K562 (cell line): ENCODE data around the gene ANP32B. TPM values are rescaled to one million over a fixed set of nuclear protein-coding genes. Genes with fewer than 3 reads are reported as not detected.

Experiments
- BRD9 ChIP-seq: fragments of 450-650 bp; IDR thresholded peaks from 2 replicates; pipeline ENCODE4 v1.6.1; 2018; ENCODE audit warnings: low read depth; ENCODE audit not compliant: partially characterized antibody
- DMBX1 ChIP-seq: fragments of 250-450 bp; sonication (Bioruptor Pico); IDR thresholded peaks from 2 replicates; pipeline ENCODE4 v1.8.0; 2022; ENCODE audit warnings: inconsistent platforms, mild to moderate bottlenecking, moderate library complexity, borderline replicate concordance
- NELFE ChIP-seq: IDR thresholded peaks from 2 replicates; pipeline ENCODE4 v1.6.1; 2011; ENCODE audit warnings: mild to moderate bottlenecking; ENCODE audit not compliant: insufficient read depth, insufficient read length
- RFX5 ChIP-seq: IDR thresholded peaks from 2 replicates; pipeline ENCODE4 v1.6.1; 2011; ENCODE audit warnings: low read depth, mild to moderate bottlenecking, improper control_type of control experiment, low read length
- THRAP3 ChIP-seq: fragments of 450-650 bp; IDR thresholded peaks from 2 replicates; pipeline ENCODE4 v1.6.1; 2016; ENCODE audit warnings: mild to moderate bottlenecking, inconsistent platforms, borderline replicate concordance
- TOE1 ChIP-seq, 2 experiments: fragments of 450-650 bp in 1 of 2; sonication (generic) in 1 of 2; formaldehyde crosslinking in 1 of 2; IDR thresholded peaks; 2 replicates each; pipeline versions ENCODE4 v1.7.1 to v1.8.0; 2016 to 2022; ENCODE audit warnings: borderline replicate concordance in 2 of 2, mild to moderate bottlenecking in 2 of 2, antibody characterized with exemption in 1 of 2, inconsistent platforms in 1 of 2, low read depth in 1 of 2, missing genetic modification reagents in 1 of 2, moderate library complexity in 1 of 2
- ZNF274 ChIP-seq: IDR thresholded peaks from 2 replicates; pipeline ENCODE4 v1.6.1; 2011; ENCODE audit warnings: low read depth, mild to moderate bottlenecking, low read length, moderate library complexity, borderline replicate concordance
- polyA plus RNA-seq, 8 experiments: library from polyadenylated mRNA; depleted of rRNA in 4 of 8; stranded (reverse) in 5 of 8; unstranded in 3 of 8; fragments of >200 nt; fragmentation: Nextera tagmentation in 2 of 8; fragmentation: Illumina TruSeq in 1 of 8; extraction: Ambion mirVana in 2 of 8; extraction: Trizol in 1 of 8; gene quantifications; 2 replicates each; pipeline versions ENCODE4 v1.2.1 to v1.2.3, GENCODE V29; 2011 to 2014; ENCODE audit warnings: inconsistent platforms in 1 of 8, missing spikeins in 1 of 8
- total RNA-seq, 7 experiments: library from RNA; depleted of rRNA in 6 of 7; stranded (reverse); fragments of >200 nt in 6 of 7; fragmentation: Illumina TruSeq in 2 of 7; extraction: Trizol in 2 of 7; gene quantifications; 2 replicates each; pipeline versions ENCODE4 v1.2.1 to v1.2.3, GENCODE V29; 2011 to 2021; ENCODE audit warnings: low replicate concordance in 1 of 7
- TF ChIP-seq, protein P1 (sequence below): fragments of 450-650 bp; IDR thresholded peaks from 2 replicates; pipeline ENCODE4 v1.6.1; 2016; ENCODE audit warnings: mild to moderate bottlenecking, moderate library complexity
- TF ChIP-seq, protein P2 (sequence below), 2 experiments: fragments of 450-650 bp; conservative IDR thresholded peaks; 2 replicates each; pipeline ENCODE4 v1.6.1; 2017; ENCODE audit warnings: mild to moderate bottlenecking in 2 of 2, moderate library complexity in 2 of 2

ANP32B gene
- total and polyA plus RNA-seq, 9 of the 15 experiments (the other 6 are each of a cell fraction or from before 2014, with no cell fraction given) = 68.9 to 815 (median 141) TPM

DNA sequence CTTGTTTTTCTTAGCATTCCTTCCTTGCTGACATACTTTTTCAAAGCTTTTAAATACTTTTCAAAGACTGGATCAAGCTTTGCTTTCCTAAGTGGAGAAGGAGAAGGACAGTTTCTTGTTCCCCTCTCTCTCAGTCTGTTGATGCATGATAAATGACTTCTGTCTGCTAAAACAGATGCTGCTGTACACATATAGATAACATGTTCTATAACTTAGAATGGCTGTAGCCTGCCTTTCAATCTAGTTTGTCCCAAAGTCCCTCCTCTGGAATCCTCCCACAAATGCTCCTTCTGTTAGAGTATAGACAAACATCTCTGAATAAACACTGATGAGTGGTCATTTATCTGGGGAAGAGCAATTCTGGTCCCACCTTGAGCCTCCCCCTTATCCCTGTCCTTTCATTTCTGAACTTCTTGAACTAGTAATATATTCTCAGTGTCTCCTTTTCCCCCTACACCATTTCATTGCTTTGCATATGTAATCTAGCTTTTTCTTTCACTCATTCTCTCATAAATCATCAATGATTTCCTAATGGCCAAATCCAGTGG lies 39.8 kb upstream of the ANP32B start (continued):
- TF ChIP-seq, protein P1, sequence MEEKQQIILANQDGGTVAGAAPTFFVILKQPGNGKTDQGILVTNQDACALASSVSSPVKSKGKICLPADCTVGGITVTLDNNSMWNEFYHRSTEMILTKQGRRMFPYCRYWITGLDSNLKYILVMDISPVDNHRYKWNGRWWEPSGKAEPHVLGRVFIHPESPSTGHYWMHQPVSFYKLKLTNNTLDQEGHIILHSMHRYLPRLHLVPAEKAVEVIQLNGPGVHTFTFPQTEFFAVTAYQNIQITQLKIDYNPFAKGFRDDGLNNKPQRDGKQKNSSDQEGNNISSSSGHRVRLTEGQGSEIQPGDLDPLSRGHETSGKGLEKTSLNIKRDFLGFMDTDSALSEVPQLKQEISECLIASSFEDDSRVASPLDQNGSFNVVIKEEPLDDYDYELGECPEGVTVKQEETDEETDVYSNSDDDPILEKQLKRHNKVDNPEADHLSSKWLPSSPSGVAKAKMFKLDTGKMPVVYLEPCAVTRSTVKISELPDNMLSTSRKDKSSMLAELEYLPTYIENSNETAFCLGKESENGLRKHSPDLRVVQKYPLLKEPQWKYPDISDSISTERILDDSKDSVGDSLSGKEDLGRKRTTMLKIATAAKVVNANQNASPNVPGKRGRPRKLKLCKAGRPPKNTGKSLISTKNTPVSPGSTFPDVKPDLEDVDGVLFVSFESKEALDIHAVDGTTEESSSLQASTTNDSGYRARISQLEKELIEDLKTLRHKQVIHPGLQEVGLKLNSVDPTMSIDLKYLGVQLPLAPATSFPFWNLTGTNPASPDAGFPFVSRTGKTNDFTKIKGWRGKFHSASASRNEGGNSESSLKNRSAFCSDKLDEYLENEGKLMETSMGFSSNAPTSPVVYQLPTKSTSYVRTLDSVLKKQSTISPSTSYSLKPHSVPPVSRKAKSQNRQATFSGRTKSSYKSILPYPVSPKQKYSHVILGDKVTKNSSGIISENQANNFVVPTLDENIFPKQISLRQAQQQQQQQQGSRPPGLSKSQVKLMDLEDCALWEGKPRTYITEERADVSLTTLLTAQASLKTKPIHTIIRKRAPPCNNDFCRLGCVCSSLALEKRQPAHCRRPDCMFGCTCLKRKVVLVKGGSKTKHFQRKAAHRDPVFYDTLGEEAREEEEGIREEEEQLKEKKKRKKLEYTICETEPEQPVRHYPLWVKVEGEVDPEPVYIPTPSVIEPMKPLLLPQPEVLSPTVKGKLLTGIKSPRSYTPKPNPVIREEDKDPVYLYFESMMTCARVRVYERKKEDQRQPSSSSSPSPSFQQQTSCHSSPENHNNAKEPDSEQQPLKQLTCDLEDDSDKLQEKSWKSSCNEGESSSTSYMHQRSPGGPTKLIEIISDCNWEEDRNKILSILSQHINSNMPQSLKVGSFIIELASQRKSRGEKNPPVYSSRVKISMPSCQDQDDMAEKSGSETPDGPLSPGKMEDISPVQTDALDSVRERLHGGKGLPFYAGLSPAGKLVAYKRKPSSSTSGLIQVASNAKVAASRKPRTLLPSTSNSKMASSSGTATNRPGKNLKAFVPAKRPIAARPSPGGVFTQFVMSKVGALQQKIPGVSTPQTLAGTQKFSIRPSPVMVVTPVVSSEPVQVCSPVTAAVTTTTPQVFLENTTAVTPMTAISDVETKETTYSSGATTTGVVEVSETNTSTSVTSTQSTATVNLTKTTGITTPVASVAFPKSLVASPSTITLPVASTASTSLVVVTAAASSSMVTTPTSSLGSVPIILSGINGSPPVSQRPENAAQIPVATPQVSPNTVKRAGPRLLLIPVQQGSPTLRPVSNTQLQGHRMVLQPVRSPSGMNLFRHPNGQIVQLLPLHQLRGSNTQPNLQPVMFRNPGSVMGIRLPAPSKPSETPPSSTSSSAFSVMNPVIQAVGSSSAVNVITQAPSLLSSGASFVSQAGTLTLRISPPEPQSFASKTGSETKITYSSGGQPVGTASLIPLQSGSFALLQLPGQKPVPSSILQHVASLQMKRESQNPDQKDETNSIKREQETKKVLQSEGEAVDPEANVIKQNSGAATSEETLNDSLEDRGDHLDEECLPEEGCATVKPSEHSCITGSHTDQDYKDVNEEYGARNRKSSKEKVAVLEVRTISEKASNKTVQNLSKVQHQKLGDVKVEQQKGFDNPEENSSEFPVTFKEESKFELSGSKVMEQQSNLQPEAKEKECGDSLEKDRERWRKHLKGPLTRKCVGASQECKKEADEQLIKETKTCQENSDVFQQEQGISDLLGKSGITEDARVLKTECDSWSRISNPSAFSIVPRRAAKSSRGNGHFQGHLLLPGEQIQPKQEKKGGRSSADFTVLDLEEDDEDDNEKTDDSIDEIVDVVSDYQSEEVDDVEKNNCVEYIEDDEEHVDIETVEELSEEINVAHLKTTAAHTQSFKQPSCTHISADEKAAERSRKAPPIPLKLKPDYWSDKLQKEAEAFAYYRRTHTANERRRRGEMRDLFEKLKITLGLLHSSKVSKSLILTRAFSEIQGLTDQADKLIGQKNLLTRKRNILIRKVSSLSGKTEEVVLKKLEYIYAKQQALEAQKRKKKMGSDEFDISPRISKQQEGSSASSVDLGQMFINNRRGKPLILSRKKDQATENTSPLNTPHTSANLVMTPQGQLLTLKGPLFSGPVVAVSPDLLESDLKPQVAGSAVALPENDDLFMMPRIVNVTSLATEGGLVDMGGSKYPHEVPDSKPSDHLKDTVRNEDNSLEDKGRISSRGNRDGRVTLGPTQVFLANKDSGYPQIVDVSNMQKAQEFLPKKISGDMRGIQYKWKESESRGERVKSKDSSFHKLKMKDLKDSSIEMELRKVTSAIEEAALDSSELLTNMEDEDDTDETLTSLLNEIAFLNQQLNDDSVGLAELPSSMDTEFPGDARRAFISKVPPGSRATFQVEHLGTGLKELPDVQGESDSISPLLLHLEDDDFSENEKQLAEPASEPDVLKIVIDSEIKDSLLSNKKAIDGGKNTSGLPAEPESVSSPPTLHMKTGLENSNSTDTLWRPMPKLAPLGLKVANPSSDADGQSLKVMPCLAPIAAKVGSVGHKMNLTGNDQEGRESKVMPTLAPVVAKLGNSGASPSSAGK = no peak; the same call in 1 of the 2 replicates
- TF ChIP-seq DMBX1 = peak; percentile 66; the same call in 1 of the 2 replicates
- no peak for TF ChIP-seq NELFE
- TF ChIP-seq BRD9 = peak; percentile 49
- TF ChIP-seq, protein P2, sequence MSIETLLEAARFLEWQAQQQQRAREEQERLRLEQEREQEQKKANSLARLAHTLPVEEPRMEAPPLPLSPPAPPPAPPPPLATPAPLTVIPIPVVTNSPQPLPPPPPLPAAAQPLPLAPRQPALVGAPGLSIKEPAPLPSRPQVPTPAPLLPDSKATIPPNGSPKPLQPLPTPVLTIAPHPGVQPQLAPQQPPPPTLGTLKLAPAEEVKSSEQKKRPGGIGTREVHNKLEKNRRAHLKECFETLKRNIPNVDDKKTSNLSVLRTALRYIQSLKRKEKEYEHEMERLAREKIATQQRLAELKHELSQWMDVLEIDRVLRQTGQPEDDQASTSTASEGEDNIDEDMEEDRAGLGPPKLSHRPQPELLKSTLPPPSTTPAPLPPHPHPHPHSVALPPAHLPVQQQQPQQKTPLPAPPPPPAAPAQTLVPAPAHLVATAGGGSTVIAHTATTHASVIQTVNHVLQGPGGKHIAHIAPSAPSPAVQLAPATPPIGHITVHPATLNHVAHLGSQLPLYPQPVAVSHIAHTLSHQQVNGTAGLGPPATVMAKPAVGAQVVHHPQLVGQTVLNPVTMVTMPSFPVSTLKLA (conservative IDR thresholded peaks at IDR 0.05) = peak; percentile 54 to 60; a peak in 2 of 4 replicates
- no peak; the same call in 1 of the 2 replicates for TF ChIP-seq THRAP3
- TF ChIP-seq RFX5 = 0 out of 2 replicates have a peak, but pooled peaks have one; percentile 43
- peak; percentile 47; the same call in 1 of the 2 replicates for TF ChIP-seq TOE1 (IDR thresholded peaks at IDR 0.05; ENCODE audit: borderline replicate concordance)
- no peak for TF ChIP-seq TOE1 (CRISPR knock-in tag; IDR thresholded peaks at IDR 0.05; ENCODE audit: borderline replicate concordance, low read depth)
- peak; percentile 56; the same call in 1 of the 2 replicates for TF ChIP-seq ZNF274
